Measurements from ENCODE around the gene UBAP2L.

UBAP2L gene

GRCh38 chr1:154191990-154192461, 28.7 kb upstream of the UBAP2L start, which contains the start of gene TPM3:
Gene TPM3 (minus strand): TSS chr1:154192100. CDS start chr1:154192018, 82 bp downstream.
- H3K4me2 ChIP-seq (ENCODE audit: insufficient read depth, low read length, poor library complexity, severe bottlenecking), result no peak within 1 kb of the TSS
- H2AFZ ChIP-seq (ENCODE audit: low read length), result peak within 1 kb of the TSS; percentile 65
- no peak within 1 kb of the TSS for H4K8ac ChIP-seq (ENCODE audit: low read depth, low read length)
- H2BK5ac ChIP-seq (ENCODE audit: low read length), result no peak within 1 kb of the TSS
- no peak within 1 kb of the TSS for H2BK15ac ChIP-seq (ENCODE audit: low read length)
- no peak within 1 kb of the TSS for H2AK5ac ChIP-seq (ENCODE audit: low read depth, low read length)
- no peak within 1 kb of the TSS for H3K27ac ChIP-seq (replicated peaks; ENCODE audit: low read length)
- no CpG with 5 or more reads among the region's 1 CpG for WGBS, 2 donors (ENCODE audit: extremely low coverage in 2 of 2, insufficient read length in 2 of 2, insufficient replicate concordance in 1 of 2)
- H3K23ac ChIP-seq (ENCODE audit: low read depth, low read length, poor library complexity), result no peak within 1 kb of the TSS
- H3K79me1 ChIP-seq (ENCODE audit: low read depth, low read length), result no peaks in the 10 kb centered on the region
- no peak within 1 kb of the TSS for H4K91ac ChIP-seq (ENCODE audit: low read depth, low read length, poor library complexity)
- no peak for DNase-seq (ENCODE audit: low spot score)
- no peaks in the 10 kb centered on the region for H3K9me3 ChIP-seq (replicated peaks in 1 of 2; ENCODE audit: control insufficient read depth in 2 of 2, insufficient read depth in 1 of 2, low read depth in 1 of 2, low read length in 2 of 2)
- H2BK120ac ChIP-seq (ENCODE audit: low read depth, low read length), result no peak within 1 kb of the TSS
- no peak within 1 kb of the TSS for H3K18ac ChIP-seq (ENCODE audit: low read length)
- peaks cover 7 to 14% of the 10 kb centered on the region in 2 donors for H3K4me1 ChIP-seq (ENCODE audit: control insufficient read depth in 2 of 2, insufficient read depth in 1 of 2, low read depth in 1 of 2, low read length in 2 of 2)
- no peak within 1 kb of the TSS for H3K14ac ChIP-seq (ENCODE audit: low read length)
- H2BK12ac ChIP-seq (ENCODE audit: low read length), result no peak within 1 kb of the TSS
- no peaks in the 10 kb centered on the region for H3K36me3 ChIP-seq (replicated peaks in 1 of 2; ENCODE audit: control insufficient read depth in 2 of 2, insufficient read depth in 2 of 2, low read length in 2 of 2)
- H3K4ac ChIP-seq (ENCODE audit: low read length), result no peak within 1 kb of the TSS
- peaks cover 0 to 14% (median 0%) of the 10 kb centered on the region in 3 experiments for H3K27me3 ChIP-seq (ENCODE audit: control insufficient read depth in 3 of 3, insufficient read depth in 3 of 3, low read depth in 1 of 3, low read length in 3 of 3)
- H3K9ac ChIP-seq (ENCODE audit: low read depth, low read length, poor library complexity), result no peak within 1 kb of the TSS
- peak within 1 kb of the TSS in 1 of 2 donors; percentile 31 for H3K4me3 ChIP-seq (ENCODE audit: low read length in 2 of 2)

DNA sequence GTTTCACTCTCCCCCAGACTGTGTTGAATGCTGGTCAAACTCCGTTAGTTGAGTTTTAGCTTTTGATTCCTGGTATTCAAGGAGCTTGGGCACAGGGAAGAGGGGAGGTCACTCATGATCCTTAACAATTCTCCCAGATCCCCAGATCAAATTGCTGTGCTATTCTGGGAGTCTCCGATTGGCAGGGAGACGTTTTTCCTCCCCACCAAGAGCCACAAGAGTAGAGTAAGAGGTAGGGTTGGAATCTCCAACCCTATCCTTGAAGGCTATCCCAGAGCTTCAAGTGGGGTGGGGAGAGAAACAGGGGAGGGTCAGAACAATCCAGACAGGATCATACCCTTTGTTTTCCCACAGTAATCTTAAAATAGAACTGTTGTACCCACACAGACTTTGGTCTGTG, 28.3 kb upstream of the UBAP2L start:
- Histone ChIP-seq H3K23ac (ENCODE audit: low read depth, low read length, poor library complexity) (no peak overlapping the region), H2AFZ (ENCODE audit: low read length) (peak overlapping the region; percentile 65), H2BK15ac (ENCODE audit: low read length) (no peak overlapping the region), H3K4me3 (ENCODE audit: low read length in 2 of 2) (no peak overlapping the region), H2BK120ac (ENCODE audit: low read depth, low read length) (no peak overlapping the region), H4K91ac (ENCODE audit: low read depth, low read length, poor library complexity) (no peak overlapping the region), H3K4me2 (ENCODE audit: insufficient read depth, low read length, poor library complexity, severe bottlenecking) (no peak overlapping the region), H3K27me3 (ENCODE audit: control insufficient read depth in 3 of 3, insufficient read depth in 3 of 3, low read depth in 1 of 3, low read length in 3 of 3) (peaks cover 0 to 14% (median 0%) of the 10 kb centered on the region in 3 experiments), H2BK5ac (ENCODE audit: low read length) (no peak overlapping the region), H3K36me3 (replicated peaks in 1 of 2; ENCODE audit: control insufficient read depth in 2 of 2, insufficient read depth in 2 of 2, low read length in 2 of 2) (no peaks in the 10 kb centered on the region), H3K9me3 (replicated peaks in 1 of 2; ENCODE audit: control insufficient read depth in 2 of 2, insufficient read depth in 1 of 2, low read depth in 1 of 2, low read length in 2 of 2) (no peaks in the 10 kb centered on the region), H3K27ac (replicated peaks; ENCODE audit: low read length) (no peak overlapping the region), H3K4me1 (ENCODE audit: control insufficient read depth in 2 of 2, insufficient read depth in 1 of 2, low read depth in 1 of 2, low read length in 2 of 2) (peaks cover 7 to 14% of the 10 kb centered on the region in 2 donors), H3K79me1 (ENCODE audit: low read depth, low read length) (no peaks in the 10 kb centered on the region), H2AK5ac (ENCODE audit: low read depth, low read length) (no peak overlapping the region), H2BK12ac (ENCODE audit: low read length) (no peak overlapping the region), H3K4ac (ENCODE audit: low read length) (no peak overlapping the region), H4K8ac (ENCODE audit: low read depth, low read length) (no peak overlapping the region), H3K9ac (ENCODE audit: low read depth, low read length, poor library complexity) (no peak overlapping the region), H3K18ac (ENCODE audit: low read length) (no peak overlapping the region), H3K14ac (ENCODE audit: low read length) (no peak overlapping the region)
- WGBS, 2 donors (ENCODE audit: extremely low coverage in 2 of 2, insufficient read length in 2 of 2, insufficient replicate concordance in 1 of 2), result no CpG with 5 or more reads among the region's 3 CpGs
- no peak for DNase-seq (ENCODE audit: low spot score)

- Histone ChIP-seq H3K4me2 (ENCODE audit: insufficient read depth, low read length, poor library complexity, severe bottlenecking) (no peak overlapping the region), H3K9ac (ENCODE audit: low read depth, low read length, poor library complexity) (no peak overlapping the region), H3K23ac (ENCODE audit: low read depth, low read length, poor library complexity) (no peak overlapping the region), H2AFZ (ENCODE audit: low read length) (no peak overlapping the region), H4K91ac (ENCODE audit: low read depth, low read length, poor library complexity) (no peak overlapping the region), H3K9me3 (replicated peaks in 1 of 2; ENCODE audit: control insufficient read depth in 2 of 2, insufficient read depth in 1 of 2, low read depth in 1 of 2, low read length in 2 of 2) (no peaks in the 10 kb centered on the region), H2BK120ac (ENCODE audit: low read depth, low read length) (no peak overlapping the region), H3K36me3 (replicated peaks in 1 of 2; ENCODE audit: control insufficient read depth in 2 of 2, insufficient read depth in 2 of 2, low read length in 2 of 2) (no peaks in the 10 kb centered on the region), H2BK15ac (ENCODE audit: low read length) (no peak overlapping the region), H2AK5ac (ENCODE audit: low read depth, low read length) (no peak overlapping the region), H2BK12ac (ENCODE audit: low read length) (no peak overlapping the region), H3K14ac (ENCODE audit: low read length) (no peak overlapping the region), H3K4me1 (ENCODE audit: control insufficient read depth in 2 of 2, insufficient read depth in 1 of 2, low read depth in 1 of 2, low read length in 2 of 2) (peaks cover 7 to 14% of the 10 kb centered on the region in 2 donors), H3K4ac (ENCODE audit: low read length) (no peak overlapping the region), H3K4me3 (ENCODE audit: low read length in 2 of 2) (no peak overlapping the region), H4K8ac (ENCODE audit: low read depth, low read length) (no peak overlapping the region), H3K79me1 (ENCODE audit: low read depth, low read length) (no peaks in the 10 kb centered on the region), H3K27me3 (ENCODE audit: control insufficient read depth in 3 of 3, insufficient read depth in 3 of 3, low read depth in 1 of 3, low read length in 3 of 3) (peaks cover 0 to 14% (median 0%) of the 10 kb centered on the region in 3 experiments), H3K27ac (replicated peaks; ENCODE audit: low read length) (no peak overlapping the region), H3K18ac (ENCODE audit: low read length) (no peak overlapping the region), H2BK5ac (ENCODE audit: low read length) (no peak overlapping the region)
- no peak for DNase-seq (ENCODE audit: low spot score)
- no CpG with 5 or more reads among the region's 8 CpGs for WGBS, 2 donors (ENCODE audit: extremely low coverage in 2 of 2, insufficient read length in 2 of 2, insufficient replicate concordance in 1 of 2)
Measured at GRCh38 chr1:154193821-154194220, 26.9 kb upstream of the UBAP2L start.

- Histone ChIP-seq H3K79me1 (ENCODE audit: low read depth, low read length) (no peaks in the 10 kb centered on the region), H3K14ac (ENCODE audit: low read length) (no peak overlapping the region), H2AFZ (ENCODE audit: low read length) (peak overlapping the region; percentile 85), H2BK120ac (ENCODE audit: low read depth, low read length) (no peak overlapping the region), H3K4me2 (ENCODE audit: insufficient read depth, low read length, poor library complexity, severe bottlenecking) (no peak overlapping the region), H3K4ac (ENCODE audit: low read length) (no peak overlapping the region), H3K27me3 (ENCODE audit: control insufficient read depth in 3 of 3, insufficient read depth in 3 of 3, low read depth in 1 of 3, low read length in 3 of 3) (peaks cover 0 to 9% (median 0%) of the 10 kb centered on the region in 3 experiments), H3K18ac (ENCODE audit: low read length) (no peak overlapping the region), H2BK12ac (ENCODE audit: low read length) (no peak overlapping the region), H2BK5ac (ENCODE audit: low read length) (no peak overlapping the region), H3K36me3 (replicated peaks in 1 of 2; ENCODE audit: control insufficient read depth in 2 of 2, insufficient read depth in 2 of 2, low read length in 2 of 2) (no peaks in the 10 kb centered on the region), H4K91ac (ENCODE audit: low read depth, low read length, poor library complexity) (no peak overlapping the region), H3K23ac (ENCODE audit: low read depth, low read length, poor library complexity) (no peak overlapping the region), H3K27ac (replicated peaks; ENCODE audit: low read length) (no peak overlapping the region), H3K4me1 (ENCODE audit: control insufficient read depth in 2 of 2, insufficient read depth in 1 of 2, low read depth in 1 of 2, low read length in 2 of 2) (peaks cover 2 to 3% of the 10 kb centered on the region in 2 donors), H4K8ac (ENCODE audit: low read depth, low read length) (no peak overlapping the region), H3K9ac (ENCODE audit: low read depth, low read length, poor library complexity) (no peak overlapping the region), H3K9me3 (replicated peaks in 1 of 2; ENCODE audit: control insufficient read depth in 2 of 2, insufficient read depth in 1 of 2, low read depth in 1 of 2, low read length in 2 of 2) (no peaks in the 10 kb centered on the region), H2BK15ac (ENCODE audit: low read length) (no peak overlapping the region), H2AK5ac (ENCODE audit: low read depth, low read length) (no peak overlapping the region), H3K4me3 (ENCODE audit: low read length in 2 of 2) (peak overlapping the region in 1 of 2 donors; percentile 25)
- peak; percentile 59 for DNase-seq (ENCODE audit: low spot score)
- no CpG with 5 or more reads among the region's 5 CpGs for WGBS, 2 donors (ENCODE audit: extremely low coverage in 2 of 2, insufficient read length in 2 of 2, insufficient replicate concordance in 1 of 2)
Measured at GRCh38 chr1:154198756-154199562, 21.8 kb upstream of the UBAP2L start.

Measured in neuronal stem cell (in vitro differentiated cells).